HL-60 (cell line): ENCODE data around the gene OR51B4.

Experiments used
- DNase-seq, 2 experiments: peaks; one replicate each; pipeline ENCODE4 v3.0.0-alpha.2; 2010 to 2020; ENCODE audit warnings: low read depth in 1 of 2, low spot score in 1 of 2
- H3K27ac ChIP-seq: fragments of 250-450 bp; sonication (Bioruptor Pico); replicated peaks from 2 replicates; pipeline ENCODE4 v1.5.1; 2020; ENCODE audit warnings: mild to moderate bottlenecking, moderate library complexity
- H3K27me3 ChIP-seq: fragments of 250-450 bp; sonication (Bioruptor Pico); 2 replicates; pipeline ENCODE4 v1.5.1; 2021; ENCODE audit warnings: mild to moderate bottlenecking, moderate library complexity; ENCODE audit not compliant: insufficient read depth, poor library complexity, severe bottlenecking
- H3K4me3 ChIP-seq: replicated peaks from 2 replicates; pipeline ENCODE4 v1.5.1; 2011; ENCODE audit warnings: mild to moderate bottlenecking, control low read depth, low read length; ENCODE audit not compliant: insufficient read depth
- GABPA ChIP-seq: IDR thresholded peaks from 2 replicates; pipeline ENCODE4 v1.6.1; 2012; ENCODE audit warnings: low read depth
- POLR2AphosphoS5 ChIP-seq: IDR thresholded peaks from 2 replicates; pipeline ENCODE4 v1.6.1; 2012; ENCODE audit warnings: low read depth
- SPI1 ChIP-seq: IDR thresholded peaks from 2 replicates; pipeline ENCODE4 v1.6.1; 2012; ENCODE audit warnings: low read depth, mild to moderate bottlenecking, borderline replicate concordance
- TF ChIP-seq, protein P1 (sequence below): IDR thresholded peaks from 2 replicates; pipeline ENCODE4 v1.6.1; 2012; ENCODE audit warnings: low read depth; ENCODE audit not compliant: insufficient replicate concordance
- TF ChIP-seq, protein P2 (sequence below): IDR thresholded peaks from one replicate; pipeline ENCODE4 v1.5.1; 2011; ENCODE audit warnings: low read length, control low read depth, inconsistent platforms; ENCODE audit not compliant: insufficient read depth

Gene OR51B4

DNA sequence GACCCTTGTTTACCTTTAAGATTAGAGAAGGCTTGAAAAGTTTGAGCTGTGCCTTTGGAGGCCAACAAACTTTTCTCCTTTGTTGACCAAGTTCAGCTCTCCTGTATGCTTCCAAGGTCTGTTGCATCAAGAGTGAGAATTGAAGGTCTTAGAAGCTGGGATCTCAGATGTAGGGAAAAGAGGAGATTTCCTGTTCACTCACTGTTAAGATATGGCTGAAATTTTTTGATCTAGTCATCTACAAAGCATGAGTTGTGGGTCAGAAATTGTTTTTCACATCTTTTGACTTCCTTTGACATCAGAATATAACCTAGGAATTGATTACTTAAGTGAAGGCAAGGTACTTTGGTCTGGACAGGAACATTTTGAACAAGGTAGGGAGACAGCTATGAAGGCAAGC lies 12.1 kb downstream of the OR51B4 start:
- no peak for DNase-seq
- TF ChIP-seq SPI1 (no peak), POLR2AphosphoS5 (no peak), GABPA (no peak)
- TF ChIP-seq, protein P1, sequence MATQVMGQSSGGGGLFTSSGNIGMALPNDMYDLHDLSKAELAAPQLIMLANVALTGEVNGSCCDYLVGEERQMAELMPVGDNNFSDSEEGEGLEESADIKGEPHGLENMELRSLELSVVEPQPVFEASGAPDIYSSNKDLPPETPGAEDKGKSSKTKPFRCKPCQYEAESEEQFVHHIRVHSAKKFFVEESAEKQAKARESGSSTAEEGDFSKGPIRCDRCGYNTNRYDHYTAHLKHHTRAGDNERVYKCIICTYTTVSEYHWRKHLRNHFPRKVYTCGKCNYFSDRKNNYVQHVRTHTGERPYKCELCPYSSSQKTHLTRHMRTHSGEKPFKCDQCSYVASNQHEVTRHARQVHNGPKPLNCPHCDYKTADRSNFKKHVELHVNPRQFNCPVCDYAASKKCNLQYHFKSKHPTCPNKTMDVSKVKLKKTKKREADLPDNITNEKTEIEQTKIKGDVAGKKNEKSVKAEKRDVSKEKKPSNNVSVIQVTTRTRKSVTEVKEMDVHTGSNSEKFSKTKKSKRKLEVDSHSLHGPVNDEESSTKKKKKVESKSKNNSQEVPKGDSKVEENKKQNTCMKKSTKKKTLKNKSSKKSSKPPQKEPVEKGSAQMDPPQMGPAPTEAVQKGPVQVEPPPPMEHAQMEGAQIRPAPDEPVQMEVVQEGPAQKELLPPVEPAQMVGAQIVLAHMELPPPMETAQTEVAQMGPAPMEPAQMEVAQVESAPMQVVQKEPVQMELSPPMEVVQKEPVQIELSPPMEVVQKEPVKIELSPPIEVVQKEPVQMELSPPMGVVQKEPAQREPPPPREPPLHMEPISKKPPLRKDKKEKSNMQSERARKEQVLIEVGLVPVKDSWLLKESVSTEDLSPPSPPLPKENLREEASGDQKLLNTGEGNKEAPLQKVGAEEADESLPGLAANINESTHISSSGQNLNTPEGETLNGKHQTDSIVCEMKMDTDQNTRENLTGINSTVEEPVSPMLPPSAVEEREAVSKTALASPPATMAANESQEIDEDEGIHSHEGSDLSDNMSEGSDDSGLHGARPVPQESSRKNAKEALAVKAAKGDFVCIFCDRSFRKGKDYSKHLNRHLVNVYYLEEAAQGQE: no peak
- TF ChIP-seq, protein P2, sequence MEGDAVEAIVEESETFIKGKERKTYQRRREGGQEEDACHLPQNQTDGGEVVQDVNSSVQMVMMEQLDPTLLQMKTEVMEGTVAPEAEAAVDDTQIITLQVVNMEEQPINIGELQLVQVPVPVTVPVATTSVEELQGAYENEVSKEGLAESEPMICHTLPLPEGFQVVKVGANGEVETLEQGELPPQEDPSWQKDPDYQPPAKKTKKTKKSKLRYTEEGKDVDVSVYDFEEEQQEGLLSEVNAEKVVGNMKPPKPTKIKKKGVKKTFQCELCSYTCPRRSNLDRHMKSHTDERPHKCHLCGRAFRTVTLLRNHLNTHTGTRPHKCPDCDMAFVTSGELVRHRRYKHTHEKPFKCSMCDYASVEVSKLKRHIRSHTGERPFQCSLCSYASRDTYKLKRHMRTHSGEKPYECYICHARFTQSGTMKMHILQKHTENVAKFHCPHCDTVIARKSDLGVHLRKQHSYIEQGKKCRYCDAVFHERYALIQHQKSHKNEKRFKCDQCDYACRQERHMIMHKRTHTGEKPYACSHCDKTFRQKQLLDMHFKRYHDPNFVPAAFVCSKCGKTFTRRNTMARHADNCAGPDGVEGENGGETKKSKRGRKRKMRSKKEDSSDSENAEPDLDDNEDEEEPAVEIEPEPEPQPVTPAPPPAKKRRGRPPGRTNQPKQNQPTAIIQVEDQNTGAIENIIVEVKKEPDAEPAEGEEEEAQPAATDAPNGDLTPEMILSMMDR: no peak
- Histone ChIP-seq H3K27ac (no peak overlapping the region), H3K27me3 (no peaks in the 10 kb centered on the region), H3K4me3 (no peak overlapping the region)

DNA sequence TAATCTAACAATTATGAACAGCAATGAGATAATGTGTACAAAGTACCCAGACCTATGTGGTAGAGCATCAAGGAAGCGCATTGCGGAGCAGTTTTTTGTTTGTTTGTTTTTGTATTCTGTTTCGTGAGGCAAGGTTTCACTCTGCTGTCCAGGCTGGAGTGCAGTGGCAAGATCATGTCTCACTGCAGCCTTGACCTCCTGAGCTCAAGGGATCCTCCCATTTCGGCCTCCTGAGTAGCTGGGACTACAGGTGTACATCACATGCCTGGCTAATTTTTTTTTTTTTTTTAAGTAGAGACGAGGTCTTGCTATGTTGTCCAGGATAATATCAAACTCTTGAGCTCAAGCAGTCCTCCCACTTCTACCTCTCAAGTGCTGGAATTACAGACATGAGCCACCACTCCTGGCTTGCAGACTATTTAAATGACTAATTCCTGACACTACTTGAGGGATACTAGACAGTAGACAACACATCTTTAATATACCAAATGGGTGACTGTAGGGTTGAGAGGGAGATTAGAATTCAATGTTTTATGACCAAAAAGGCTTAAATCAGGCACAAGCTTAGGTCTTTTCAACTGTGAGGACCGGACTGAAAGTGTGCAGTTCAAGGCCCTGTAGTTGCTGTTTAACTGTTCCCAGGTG lies 12.7 kb downstream of the OR51B4 start:
- no peak overlapping the region for H3K4me3 ChIP-seq
- no peak for DNase-seq

DNA sequence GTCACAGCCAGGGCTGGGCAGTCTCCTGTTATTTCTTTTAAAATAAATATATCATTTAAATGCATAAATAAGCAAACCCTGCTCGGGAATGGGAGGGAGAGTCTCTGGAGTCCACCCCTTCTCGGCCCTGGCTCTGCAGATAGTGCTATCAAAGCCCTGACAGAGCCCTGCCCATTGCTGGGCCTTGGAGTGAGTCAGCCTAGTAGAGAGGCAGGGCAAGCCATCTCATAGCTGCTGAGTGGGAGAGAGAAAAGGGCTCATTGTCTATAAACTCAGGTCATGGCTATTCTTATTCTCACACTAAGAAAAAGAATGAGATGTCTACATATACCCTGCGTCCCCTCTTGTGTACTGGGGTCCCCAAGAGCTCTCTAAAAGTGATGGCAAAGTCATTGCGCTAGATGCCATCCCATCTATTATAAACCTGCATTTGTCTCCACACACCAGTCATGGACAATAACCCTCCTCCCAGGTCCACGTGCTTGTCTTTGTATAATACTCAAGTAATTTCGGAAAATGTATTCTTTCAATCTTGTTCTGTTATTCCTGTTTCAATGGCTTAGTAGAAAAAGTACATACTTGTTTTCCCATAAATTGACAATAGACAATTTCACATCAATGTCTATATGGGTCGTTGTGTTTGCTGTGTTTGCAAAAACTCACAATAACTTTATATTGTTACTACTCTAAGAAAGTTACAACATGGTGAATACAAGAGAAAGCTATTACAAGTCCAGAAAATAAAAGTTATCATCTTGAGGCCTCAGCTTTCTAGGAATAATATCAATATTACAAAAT lies 13.4 kb downstream of the OR51B4 start:
- no peak for DNase-seq
- Histone ChIP-seq H3K4me3 (no peak overlapping the region), H3K27ac (no peak overlapping the region), H3K27me3 (no peaks in the 10 kb centered on the region)
- TF ChIP-seq, protein P1: no peak
- TF ChIP-seq POLR2AphosphoS5 (no peak), SPI1 (no peak), GABPA (no peak)
- TF ChIP-seq, protein P2: no peak

More for the DNA sequence above, 12.7 kb downstream of the OR51B4 start:
- Histone ChIP-seq H3K27me3 (no peaks in the 10 kb centered on the region), H3K27ac (no peak overlapping the region)
- TF ChIP-seq POLR2AphosphoS5 (no peak), GABPA (no peak), SPI1 (no peak)
- TF ChIP-seq, protein P1: no peak
